HUDEP-2 (cell line): ENCODE results near the gene TBCD.

Experiments used
- DNase-seq, 76 experiments: peaks; one replicate each; lab custom pipeline; 2025; ENCODE audit not compliant: unreplicated experiment in 76 of 76; lab: John Stamatoyannopoulos, UW

The TBCD gene

DNA sequence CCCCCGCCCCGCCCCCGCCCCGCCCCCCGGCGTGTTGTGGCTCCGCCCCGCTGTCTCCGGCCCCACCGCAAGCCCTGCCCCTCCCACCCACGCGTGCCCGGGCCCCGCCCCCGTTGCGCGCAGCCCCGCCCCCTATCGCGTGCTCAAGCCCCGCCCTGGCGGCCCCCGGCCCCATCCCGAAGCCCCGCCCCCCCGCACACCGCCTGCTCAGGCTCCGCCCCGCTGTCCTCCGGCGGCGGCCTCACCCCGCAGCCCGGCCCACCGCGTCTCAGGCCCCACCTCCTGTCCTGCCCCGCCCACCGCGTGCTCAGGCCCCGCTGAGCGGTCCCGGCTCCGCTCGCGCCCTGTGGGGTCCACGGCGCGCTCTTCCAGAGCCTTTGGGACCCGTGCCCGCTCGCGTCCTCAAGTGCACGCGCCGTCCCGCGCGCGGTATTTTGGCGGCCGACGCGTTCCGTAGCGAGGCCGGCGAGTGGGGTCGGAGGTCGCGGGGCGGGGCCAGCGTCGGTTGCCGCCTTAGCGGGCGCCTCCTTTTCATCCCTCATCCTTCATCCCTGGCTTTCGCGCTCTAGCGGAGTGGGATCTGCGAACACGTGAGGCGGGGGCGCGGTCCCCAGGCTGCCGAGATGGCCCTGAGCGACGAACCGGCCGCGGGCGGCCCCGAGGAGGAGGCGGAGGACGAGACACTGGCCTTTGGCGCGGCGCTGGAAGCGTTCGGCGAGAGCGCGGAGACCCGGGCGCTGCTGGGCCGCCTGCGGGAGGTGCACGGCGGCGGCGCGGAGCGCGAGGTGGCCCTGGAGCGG lies at the start of gene TBCD:
TBCD (plus strand) TSS at position 495 of the 800 bp plus-strand sequence; CDS start at position 624, 129 bp downstream.
- peak in 72 of 76 experiments; percentile 40 to 96 (median 84) for DNase-seq

DNA sequence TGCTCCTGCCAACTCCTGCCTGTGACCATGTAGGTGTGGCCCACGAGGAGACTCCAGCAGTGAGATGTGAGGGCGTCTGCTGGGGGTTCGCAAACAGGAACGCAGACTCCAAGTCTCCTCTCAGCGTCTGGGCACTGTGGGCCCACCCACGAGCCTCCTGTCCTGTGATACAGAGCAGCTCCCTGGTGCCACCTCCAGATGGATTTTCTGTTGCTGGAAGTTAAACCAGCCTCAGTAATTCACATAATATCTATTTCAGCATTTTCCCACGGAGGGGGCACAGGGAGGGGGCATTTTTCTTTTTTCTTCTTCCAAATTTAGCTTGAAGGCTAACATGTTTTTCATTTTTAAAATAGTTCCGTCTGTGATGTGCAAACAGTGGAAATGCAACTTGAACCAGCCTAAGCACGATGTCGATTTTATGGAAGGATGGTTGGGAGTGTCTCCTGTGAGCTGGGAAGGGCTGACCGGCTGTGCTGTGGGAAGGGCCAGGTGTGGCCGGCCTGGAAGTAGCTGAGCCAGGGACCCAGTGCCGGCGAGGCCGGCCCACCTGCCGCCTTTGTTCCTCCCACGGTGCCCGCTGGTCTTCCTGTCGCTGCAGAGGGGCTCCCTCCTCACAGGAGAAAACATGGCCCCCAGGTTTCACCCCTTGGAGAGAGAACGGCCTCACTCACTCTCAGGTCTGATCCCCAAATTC lies 49.5 kb upstream of the TBCD start:
- no peak for DNase-seq

DNA sequence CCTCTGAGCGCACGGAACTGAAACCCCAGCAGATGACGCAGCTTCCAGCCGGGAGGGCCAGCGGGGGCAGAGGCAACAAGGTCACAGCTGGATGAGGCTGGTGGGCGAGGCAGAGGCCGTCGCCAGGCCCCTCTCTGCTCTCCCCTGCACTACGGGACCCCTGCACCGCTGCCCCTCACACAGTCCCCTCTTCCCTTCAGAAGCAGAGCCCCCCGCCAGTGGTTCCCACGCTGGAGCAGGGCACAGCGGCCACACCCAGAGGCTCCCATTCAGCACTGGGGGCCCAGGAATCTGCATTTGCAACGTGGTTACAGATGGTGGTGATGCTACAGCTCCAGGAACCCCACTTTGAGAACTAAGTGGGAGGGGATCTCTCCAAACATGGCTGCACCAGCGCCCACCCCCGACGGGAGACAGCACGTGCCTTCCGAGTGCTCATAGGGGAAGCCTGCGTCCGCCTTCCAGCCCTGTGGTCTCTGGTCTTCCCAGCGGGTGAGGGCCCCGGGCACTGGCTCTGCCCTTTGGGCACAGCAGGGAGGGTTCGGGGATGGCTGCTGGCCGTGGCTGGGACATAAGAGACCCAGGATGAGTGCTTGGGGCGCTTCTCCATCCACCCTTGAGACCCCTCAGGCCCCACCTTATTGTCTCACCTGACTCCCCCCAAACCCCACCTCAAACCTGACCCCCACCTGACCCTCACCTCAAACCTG lies 48.7 kb upstream of the TBCD start:
- DNase-seq, result no peak

DNA sequence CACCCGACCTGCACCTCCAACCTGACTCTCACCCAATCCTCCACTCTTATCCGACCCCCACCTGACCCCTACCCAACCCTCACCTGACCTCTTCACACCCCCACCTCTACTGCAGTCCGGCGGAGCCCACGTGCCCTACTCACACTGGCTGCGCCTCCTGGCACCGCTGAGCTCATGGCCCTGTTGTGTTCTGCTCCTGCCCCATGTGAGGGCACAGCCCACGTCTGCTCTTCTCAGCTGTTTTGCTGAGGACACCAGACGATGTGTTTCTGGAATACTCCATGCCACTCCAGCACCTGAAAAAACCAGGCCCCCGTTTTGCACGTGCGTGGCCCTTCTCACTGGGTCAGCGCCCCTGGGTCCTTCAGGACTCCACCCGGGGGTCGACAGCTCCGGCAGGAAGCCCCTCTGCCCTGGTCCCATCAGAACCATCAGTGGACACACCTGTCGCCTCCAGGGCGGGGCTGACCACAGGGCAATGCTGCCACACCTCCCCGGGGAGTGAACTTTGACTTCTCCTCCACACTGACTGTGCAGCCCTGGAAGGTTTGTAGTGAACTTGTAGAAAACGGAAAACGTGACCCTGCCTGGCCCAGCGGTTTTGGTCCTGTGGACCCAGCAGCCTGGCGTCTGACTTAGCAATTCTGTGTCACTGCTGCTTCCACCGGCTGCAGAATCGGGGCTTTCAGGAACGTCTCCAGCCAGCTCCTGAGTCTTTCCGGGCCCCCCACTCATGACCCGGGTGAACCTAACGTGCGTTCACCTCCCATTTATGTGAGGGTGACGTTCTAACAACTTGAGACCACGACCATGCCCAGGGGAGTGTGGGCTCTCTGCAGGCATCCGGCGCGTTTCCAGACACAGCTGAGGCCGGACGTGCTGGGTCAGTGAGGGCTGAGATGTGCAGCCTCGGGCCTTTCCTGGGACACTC lies 47.7 kb upstream of the TBCD start:
- no peak for DNase-seq

DNA sequence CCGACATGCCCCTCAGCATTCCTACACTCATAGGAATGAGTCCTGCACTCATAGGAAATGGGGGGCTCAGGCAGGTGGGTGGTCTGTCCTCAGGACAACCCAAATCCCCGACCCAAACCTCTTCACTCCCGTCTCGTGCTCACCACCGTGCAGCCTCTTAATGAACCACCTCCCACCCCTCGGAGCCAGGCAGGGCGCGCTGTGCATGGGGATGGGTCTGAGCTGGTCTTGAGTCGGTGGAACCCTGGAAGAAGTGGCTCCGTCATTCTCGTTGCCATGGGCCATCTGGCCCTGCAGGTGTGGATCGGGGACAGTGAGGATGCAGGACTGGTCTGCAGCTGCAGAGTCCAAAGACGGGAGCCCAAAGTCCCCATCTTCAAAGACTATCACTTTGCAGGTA lies 47.0 kb upstream of the TBCD start:
- no peak for DNase-seq

DNA sequence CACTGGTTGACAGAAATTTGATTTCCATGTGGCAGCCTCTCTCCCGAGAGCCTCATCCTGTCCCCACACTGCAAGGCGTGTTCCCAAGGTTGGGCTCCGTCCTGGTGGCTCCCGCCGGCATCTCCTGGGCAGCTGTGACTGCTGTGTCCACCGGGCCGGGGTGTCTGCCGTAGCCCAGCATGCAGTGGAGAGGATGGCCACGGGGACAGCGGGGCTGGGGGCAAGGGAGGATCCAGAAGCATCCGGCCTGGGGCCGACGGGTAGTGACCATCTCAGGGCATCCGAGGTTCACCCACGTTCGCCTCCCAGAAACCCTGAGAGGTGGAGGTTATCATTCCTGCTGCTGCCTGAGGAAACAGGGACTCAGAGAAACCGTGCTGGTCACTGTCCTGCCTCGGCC lies 46.1 kb upstream of the TBCD start:
- no peak for DNase-seq

DNA sequence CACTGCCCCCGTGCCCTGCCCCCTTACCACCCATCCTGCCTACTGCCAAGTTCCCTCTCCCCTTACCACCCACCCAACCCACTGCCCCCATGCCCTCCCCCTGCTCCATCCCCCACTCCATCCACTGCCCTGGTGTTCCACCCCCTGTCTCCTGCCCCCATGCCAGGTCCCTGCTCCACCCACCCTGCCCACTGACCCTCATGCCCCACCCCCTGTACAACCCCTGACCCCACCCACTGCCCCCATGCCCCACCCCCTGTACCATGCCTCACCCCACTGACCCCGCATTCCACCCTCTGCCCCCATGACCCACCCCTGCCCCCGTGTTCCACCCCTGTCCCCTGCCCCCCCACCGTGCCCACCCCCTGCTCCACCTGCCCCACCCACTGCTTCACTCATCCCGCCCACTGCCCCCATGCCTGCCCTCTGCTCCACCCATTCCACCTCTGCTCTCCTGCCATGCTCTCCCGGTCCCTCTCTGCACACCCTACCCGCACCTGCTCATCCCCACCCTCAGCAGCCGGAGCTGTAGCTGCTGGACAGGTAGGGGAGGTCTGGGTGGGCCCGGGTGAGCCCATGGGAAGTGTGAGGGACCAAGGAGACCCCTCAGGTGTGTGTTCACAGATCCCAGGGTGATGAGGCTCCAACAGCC lies 42.7 kb upstream of the TBCD start:
- DNase-seq, result peak in 3 of 76 experiments; percentile 11 to 23 (median 17)

DNA sequence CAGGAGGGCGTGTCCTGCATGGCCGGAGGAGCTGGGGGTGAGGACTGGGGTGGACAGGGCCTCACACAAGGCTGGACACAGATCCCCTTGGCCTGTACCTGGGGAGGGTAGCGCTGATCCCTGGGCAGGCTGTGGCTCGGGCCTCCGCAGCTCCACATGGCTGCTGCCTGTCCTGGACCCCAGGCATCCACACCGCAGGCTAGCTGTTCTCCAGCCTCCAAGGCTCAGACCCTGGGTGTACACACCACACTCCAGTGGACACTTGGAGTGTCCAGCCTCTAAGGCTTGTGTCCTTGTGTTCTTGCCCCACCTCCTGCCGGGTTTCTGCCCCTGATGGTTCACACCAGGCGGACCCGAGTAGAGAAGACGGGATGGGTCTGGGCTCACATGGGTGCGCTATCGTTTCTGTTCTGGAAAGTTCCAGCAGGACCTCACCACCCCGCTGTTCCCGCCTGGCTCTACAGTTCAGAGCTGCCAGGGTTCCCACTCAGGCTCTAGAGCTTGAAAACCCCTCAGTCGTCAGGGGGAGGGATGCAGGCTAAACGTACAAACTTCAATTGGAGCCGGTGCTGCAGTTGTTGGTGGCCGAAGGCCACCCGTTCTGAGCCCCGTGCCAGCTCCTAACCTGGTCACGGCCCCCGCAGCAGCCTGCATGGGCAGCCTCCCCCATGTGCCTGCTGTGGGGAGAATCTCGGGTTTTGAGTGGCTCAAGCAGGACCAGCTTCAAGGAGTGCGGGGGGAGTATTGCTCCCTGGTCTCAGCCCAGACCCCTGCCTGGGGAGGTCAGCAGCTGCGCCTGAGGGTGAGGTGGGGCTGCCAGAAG lies 42.0 kb upstream of the TBCD start:
- DNase-seq, result no peak

DNA sequence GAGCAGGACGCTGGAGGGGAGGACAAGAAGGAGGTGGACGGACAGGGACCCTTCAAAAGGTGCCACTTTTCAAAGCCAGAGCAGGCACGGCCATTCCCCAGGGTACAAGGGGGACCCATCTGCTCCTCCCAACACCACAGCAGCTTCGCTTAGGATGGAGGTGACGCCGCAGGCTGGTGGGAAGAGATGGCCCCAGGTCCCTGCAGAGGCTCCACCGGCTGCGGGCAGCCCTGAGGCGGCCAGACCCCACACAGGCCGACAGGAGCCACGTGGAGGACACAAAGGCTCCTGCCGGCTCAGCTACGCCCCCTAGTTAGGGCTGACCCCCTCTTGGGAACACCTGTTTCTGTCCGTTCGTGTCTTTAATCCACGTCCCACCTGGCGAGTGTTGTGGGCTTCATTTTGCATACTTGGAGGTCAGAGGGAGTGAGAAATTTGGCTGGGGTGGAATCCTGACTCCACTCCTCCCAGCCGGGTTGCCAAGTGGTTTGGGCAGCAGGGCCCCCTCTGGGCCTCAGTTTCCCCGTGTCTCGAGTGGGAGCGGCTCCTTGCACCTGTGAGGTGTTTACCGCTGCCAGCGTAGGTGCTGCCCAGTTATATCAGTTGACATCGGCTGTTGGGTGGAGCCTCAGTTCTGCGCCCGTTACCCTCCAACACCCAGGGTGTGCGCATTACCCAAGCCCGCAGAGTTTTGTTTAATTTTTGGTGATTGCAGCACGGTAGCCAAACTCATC lies 41.2 kb upstream of the TBCD start:
- no peak for DNase-seq

DNA sequence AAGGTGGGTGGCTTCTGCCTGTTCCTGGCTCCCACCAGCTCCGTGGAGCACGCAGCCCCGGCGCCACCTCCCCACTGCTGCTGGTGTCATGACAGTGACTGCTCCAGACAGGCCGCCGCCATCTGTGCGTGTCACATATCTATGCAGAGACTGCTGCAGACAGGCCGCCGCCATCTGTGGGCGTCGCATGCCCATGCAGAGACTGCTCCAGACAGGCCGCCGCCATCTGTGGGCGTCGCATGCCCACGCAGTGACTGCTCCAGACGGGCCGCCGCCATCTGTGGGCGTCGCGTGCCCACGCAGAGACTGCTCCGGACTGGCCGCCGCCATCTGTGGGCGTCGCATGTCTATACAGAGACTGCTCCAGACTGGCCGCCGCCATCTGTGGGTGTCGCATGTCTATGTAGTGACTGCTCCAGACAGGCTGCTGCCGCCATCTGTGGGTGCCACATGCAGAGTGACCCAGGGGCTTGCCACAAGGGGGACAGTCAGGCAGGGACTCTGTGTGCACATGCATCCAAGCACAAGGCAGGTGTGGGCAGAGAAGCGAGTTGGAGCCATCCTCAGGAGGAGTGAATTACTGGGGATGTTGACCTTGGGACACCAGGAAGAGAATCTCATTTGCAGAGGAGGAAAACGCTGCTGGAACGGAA lies 38.7 kb upstream of the TBCD start:
- no peak for DNase-seq

DNA sequence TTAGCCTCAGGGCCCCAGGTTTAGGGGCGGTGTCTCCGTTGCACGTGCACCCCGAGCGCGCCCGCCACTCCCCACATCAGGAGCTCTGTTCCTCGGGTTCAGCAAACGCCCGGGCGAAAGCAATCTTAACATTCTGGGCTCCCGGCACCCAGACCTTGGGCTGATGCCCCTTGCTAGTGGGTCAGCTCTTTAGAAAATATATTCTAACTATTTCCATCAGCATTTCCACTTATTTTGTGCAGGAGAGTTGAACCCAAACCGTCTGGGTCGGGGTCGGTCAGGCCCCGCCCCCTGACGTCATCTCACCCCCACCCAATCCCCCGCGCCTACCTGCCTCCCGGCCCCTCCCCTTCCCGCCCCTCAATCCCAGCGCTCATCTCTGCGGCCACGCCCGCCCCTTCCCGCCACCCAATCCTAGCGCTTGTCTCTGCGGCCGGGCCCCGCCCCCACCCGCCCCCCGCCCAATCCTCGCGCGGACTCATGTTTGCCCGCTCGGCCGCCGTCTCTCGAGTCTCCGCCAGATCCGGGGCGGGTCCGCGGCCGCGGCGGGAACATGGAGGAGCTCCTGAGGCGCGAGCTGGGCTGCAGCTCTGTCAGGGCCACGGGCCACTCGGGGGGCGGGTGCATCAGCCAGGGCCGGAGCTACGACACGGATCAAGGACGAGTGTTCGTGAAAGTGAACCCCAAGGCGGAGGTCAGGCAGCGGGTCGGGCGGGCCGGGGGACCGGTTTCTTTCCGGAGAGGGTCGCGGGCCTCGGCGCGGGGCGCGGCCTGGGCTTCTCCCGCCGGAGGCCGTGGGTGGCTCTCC lies 35.5 kb upstream of the TBCD start, which contains the start of gene FN3KRP:
FN3KRP (plus strand) TSS at position 504 of the 808 bp plus-strand sequence; CDS start at position 554, 50 bp downstream.
- peak in 74 of 76 experiments; percentile 43 to 98 (median 92) for DNase-seq

DNA sequence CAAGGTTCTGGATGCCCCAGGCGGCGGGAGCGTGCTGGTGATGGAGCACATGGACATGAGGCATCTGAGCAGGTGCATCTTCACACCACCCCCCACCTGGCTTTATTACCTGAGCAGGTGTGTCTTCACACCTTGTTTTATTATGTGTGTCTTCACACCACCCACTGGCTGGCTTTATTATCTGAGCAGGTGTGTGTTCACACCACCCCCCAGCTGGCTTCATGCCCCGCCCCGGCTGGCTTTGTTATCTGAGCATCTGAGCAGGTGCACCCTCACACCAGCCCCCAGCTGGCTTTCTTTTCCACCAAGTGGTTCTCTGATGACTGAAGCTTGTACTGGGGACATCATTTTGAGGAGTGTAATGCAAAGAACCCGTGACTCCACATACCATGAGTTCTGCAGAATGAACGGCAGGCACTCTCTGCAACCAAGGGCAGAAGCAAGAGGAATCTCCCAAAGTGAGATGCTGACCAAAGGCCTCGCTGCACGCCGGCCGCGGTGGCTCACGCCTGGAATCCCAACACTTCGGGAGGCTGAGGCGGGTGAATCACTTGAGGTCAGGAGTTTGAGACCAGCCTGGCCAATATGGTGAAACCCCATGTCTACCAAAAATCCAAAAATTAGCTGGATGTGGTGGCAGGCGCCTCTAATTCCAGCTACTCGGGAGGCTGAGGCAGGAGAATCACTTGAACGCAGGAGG lies 32.7 kb upstream of the TBCD start:
- DNase-seq, result no peak

DNA sequence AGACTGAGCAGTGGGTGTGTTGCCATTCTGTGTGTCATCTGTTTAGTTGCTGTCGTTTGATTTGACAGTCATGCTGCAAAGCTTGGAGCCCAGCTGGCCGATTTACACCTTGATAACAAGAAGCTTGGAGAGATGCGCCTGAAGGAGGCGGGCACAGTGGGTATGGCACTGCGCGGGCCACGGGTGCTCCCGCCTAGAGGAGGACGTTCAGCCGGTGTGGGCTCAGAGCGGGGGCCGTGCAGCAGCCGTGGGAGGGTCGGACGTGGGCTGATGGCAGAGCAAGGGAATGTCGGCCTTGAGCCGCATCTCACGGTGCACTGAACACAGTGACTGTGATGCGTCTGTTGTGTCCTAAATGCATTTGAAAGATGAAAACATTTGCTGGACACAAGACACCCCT lies 31.7 kb upstream of the TBCD start:
- no peak for DNase-seq

DNA sequence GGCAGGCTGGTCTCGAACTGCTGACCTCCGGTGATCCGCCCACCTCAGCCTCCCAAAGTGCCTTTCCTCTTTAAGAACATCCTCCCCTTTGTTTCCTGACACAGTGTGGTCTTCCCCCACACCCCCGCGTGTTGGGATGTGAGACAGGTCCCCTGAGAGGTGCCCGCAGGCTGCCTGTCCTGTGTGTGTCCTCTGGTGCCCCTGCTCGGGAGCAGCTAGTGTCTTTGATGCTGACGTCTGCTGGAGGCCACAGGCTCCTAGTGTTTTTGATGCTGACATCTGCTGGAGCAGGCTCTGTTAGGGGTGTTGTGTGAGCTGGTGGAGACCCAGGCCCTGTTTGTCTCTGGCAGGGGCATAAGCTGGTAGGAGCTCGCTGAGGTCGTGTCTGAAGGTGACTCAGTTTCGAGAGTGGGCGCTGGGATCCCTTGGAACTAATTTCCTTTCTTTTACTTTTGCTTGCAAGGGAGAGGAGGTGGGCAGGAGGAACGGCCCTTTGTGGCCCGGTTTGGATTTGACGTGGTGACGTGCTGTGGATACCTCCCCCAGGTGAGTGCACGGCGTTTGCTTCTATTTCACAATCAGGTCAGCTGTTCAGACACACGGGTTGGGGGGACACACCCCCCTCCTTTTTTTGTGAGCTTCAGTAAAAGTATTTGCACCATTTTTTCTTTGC lies 29.4 kb upstream of the TBCD start:
- no peak for DNase-seq

DNA sequence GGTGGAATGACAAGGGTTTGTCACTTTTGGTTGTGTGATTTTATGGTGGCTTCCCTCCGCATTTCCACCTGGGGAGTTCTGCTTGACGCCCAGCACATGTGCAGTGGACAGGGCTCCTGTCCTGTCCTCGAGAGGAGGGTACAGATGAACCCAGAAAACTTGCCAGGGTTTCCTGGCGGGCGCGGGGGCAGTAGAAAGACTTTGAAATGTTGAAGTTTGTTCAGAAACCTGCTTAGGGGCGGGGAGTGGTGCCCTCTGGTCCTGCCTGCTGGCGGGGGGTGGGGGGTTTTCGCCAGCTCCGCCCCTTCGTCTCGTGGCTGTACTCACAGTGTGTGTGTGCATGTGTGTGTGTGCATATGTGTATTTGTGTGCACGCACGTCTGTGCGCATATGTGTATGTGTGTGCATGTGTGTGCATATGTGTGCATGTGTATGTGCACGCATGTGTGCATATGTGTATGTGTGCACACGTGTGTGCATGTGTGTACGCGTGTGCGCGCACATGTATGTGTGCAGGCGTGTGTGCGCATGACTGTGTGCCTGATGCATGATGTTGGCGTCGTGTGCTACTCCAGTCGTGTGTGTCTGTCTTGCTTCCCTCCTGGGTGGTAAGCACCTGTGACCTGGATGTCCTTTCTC lies 28.6 kb upstream of the TBCD start:
- DNase-seq, result no peak
